SU-DHL-6 (cell line): Measurements from ENCODE around the gene DHDDS.

ENCODE experiments used
- H2AFZ ChIP-seq: fragments of 200-600 bp; sonication (generic); 2 replicates; pipeline ENCODE4 v1.6.1; 2014; ENCODE audit warnings: low read depth, mild to moderate bottlenecking, moderate library complexity, mixed read lengths, antibody characterized with exemption, low read length; ENCODE audit not compliant: severe bottlenecking
- H3F3A ChIP-seq: fragments of 200-600 bp; shearing (Covaris generic); 2 replicates; pipeline ENCODE4 v1.6.0; 2016; ENCODE audit warnings: antibody characterized with exemption, mild to moderate bottlenecking; ENCODE audit not compliant: insufficient read depth
- H3K27ac ChIP-seq: fragments of 200-600 bp; sonication (generic); 2 replicates; pipeline ENCODE4 v1.5.1; 2016; ENCODE audit warnings: low read depth, mild to moderate bottlenecking, low read length, moderate library complexity, mixed read lengths
- H3K27me3 ChIP-seq: fragments of 200-600 bp; sonication (generic), shearing (Covaris generic); 2 replicates; pipeline ENCODE4 v1.6.0; 2014; ENCODE audit warnings: mild to moderate bottlenecking, low read length
- H3K36me3 ChIP-seq: fragments of 200-600 bp; sonication (generic); 2 replicates; pipeline ENCODE4 v1.6.1; 2014; ENCODE audit warnings: mild to moderate bottlenecking, low read length, mixed read lengths
- H3K4me2 ChIP-seq: fragments of 300-600, 200-600 bp; shearing (Covaris generic), sonication (generic); 2 replicates; pipeline ENCODE4 v1.6.0; 2014; ENCODE audit warnings: low read length, low read depth, mild to moderate bottlenecking; ENCODE audit not compliant: poor library complexity, severe bottlenecking
- H3K4me3 ChIP-seq: fragments of 200-600 bp; sonication (generic); 2 replicates; pipeline ENCODE4 v1.5.1; 2014; ENCODE audit warnings: antibody characterized with exemption, low read length, mild to moderate bottlenecking, mixed read lengths; ENCODE audit not compliant: insufficient read depth, poor library complexity, severe bottlenecking
- H3K79me2 ChIP-seq: fragments of 200-600 bp; sonication (generic); 2 replicates; pipeline ENCODE4 v1.6.1; 2014; ENCODE audit warnings: mild to moderate bottlenecking, low read length, moderate library complexity; ENCODE audit not compliant: insufficient read depth
- H3K9ac ChIP-seq: fragments of 200-600 bp; sonication (generic); 2 replicates; pipeline ENCODE4 v1.7.0; 2014; ENCODE audit warnings: mild to moderate bottlenecking, low read length
- H3K9me2 ChIP-seq: fragments of 200-600 bp; sonication (generic); replicated peaks from 2 replicates; pipeline ENCODE4 v1.6.1; 2014; ENCODE audit warnings: low read length; ENCODE audit not compliant: insufficient read depth
- H3K9me3 ChIP-seq: fragments of 200-600 bp; sonication (generic); 2 replicates; pipeline ENCODE4 v1.6.1; 2014; ENCODE audit warnings: low read length, mixed read lengths; ENCODE audit not compliant: insufficient read depth
- H4K20me1 ChIP-seq: fragments of 200-600 bp; sonication (generic); 2 replicates; pipeline ENCODE4 v1.6.1; 2014; ENCODE audit warnings: low read depth, mild to moderate bottlenecking, antibody characterized with exemption, low read length, moderate library complexity, mixed read lengths
- CTCF ChIP-seq: fragments of 200-600 bp; sonication (generic); IDR thresholded peaks from one replicate; pipeline ENCODE4 v1.5.1; 2017; ENCODE audit warnings: antibody characterized with exemption, mild to moderate bottlenecking, low read length, moderate library complexity; ENCODE audit not compliant: insufficient read depth, poor library complexity, severe bottlenecking
- EZH2phosphoT487 ChIP-seq: fragments of 200-600 bp; sonication (generic), shearing (Covaris generic); conservative IDR thresholded peaks from 2 replicates; pipeline ENCODE4 v1.6.1; 2018; ENCODE audit warnings: mild to moderate bottlenecking, antibody characterized with exemption, low read length, moderate library complexity, mixed read lengths

Gene DHDDS

GRCh38 chr1:26477446-26478152, 45.5 kb downstream of the DHDDS start:
- H3K27ac ChIP-seq: no peak overlapping the region
- H4K20me1 ChIP-seq: peaks cover 25% of the 10 kb centered on the region
- H3K9ac ChIP-seq: no peak overlapping the region
- H3K27me3 ChIP-seq: no peaks in the 10 kb centered on the region
- peaks cover 57% of the 10 kb centered on the region for H3F3A ChIP-seq
- H3K9me2 ChIP-seq: no peaks in the 10 kb centered on the region
- TF ChIP-seq CTCF (no peak), EZH2phosphoT487 (no peak)
- no peak overlapping the region for H3K4me2 ChIP-seq
- H2AFZ ChIP-seq: no peak overlapping the region
- H3K36me3 ChIP-seq: peaks cover 38% of the 10 kb centered on the region
- H3K9me3 ChIP-seq: no peaks in the 10 kb centered on the region
- peaks cover 18% of the 10 kb centered on the region for H3K79me2 ChIP-seq
- H3K4me3 ChIP-seq: no peak overlapping the region

- no peaks in the 10 kb centered on the region for H3K27me3 ChIP-seq
- no peak overlapping the region for H2AFZ ChIP-seq
- H3K9ac ChIP-seq: no peak overlapping the region
- H3K9me3 ChIP-seq: no peaks in the 10 kb centered on the region
- no peak overlapping the region for H3K4me2 ChIP-seq
- H3K4me3 ChIP-seq: no peak overlapping the region
- TF ChIP-seq CTCF (no peak), EZH2phosphoT487 (no peak)
- H3K79me2 ChIP-seq: peaks cover 17% of the 10 kb centered on the region
- peaks cover 61% of the 10 kb centered on the region for H3F3A ChIP-seq
- no peaks in the 10 kb centered on the region for H3K9me2 ChIP-seq
- H4K20me1 ChIP-seq: peaks cover 24% of the 10 kb centered on the region
- H3K27ac ChIP-seq: no peak overlapping the region
- peaks cover 37% of the 10 kb centered on the region for H3K36me3 ChIP-seq
These were observed 46.0 kb downstream of the DHDDS start for GRCh38 chr1:26478159-26478558.

DNA sequence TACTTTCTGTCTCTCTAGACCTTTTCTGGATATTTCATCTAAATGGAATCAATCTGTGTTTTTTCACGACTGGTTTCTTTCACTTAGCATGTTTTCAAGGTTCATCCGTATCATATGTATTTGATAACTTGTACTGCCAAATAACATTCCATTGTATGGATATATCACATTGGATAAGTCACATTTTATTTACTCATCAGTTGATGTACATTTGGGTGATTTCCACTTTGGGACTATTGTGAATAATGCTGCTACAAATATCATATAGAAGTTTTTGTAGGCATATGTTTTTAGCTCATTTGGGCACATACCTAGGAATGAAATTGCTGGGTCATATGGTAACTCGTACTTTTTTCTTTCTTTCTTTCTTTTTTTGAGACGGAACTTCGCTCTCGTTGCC, 46.9 kb downstream of the DHDDS start:
- Histone ChIP-seq H3K4me2 (no peak overlapping the region), H3K9ac (no peak overlapping the region), H3K36me3 (peaks cover 29% of the 10 kb centered on the region), H3K27me3 (no peaks in the 10 kb centered on the region), H3K9me2 (no peaks in the 10 kb centered on the region), H4K20me1 (peaks cover 16% of the 10 kb centered on the region), H3K9me3 (no peaks in the 10 kb centered on the region), H2AFZ (no peak overlapping the region), H3K4me3 (no peak overlapping the region), H3F3A (peaks cover 54% of the 10 kb centered on the region), H3K27ac (no peak overlapping the region), H3K79me2 (peaks cover 9% of the 10 kb centered on the region)
- TF ChIP-seq EZH2phosphoT487 (no peak), CTCF (no peak)
